22Rv1 (cell line): ENCODE measurements around the gene USP48.

Experiments used
- ZFX ChIP-seq: fragments of 450-650 bp; IDR thresholded peaks from 2 replicates; pipeline ENCODE4 v1.6.1; 2017; ENCODE audit warnings: antibody characterized with exemption, borderline replicate concordance
- TF ChIP-seq, protein P1 (sequence below): fragments of 450-650 bp; IDR thresholded peaks from 2 replicates; pipeline ENCODE4 v1.5.1; 2017; ENCODE audit warnings: mild to moderate bottlenecking

DNA sequence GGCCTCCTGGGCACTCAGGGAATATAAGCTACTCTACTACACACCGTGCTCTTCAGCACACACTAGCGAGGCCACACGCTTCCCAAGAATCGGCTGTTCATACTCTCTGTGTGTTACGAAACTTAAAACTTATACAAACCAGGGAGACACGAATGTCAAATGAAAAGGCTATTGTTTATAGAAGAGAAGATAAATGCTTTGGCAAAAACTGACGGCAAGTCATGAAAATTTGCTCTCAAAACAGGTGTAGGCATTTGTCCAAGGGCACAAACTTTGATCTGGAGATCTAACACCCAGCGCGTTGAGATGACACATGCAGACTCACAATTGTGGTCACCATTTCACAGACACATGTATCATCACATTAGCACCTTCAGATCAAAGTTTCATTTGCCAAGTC lies 46.1 kb downstream of the USP48 start:
- TF ChIP-seq ZFX, result no peak
- TF ChIP-seq, protein P1, sequence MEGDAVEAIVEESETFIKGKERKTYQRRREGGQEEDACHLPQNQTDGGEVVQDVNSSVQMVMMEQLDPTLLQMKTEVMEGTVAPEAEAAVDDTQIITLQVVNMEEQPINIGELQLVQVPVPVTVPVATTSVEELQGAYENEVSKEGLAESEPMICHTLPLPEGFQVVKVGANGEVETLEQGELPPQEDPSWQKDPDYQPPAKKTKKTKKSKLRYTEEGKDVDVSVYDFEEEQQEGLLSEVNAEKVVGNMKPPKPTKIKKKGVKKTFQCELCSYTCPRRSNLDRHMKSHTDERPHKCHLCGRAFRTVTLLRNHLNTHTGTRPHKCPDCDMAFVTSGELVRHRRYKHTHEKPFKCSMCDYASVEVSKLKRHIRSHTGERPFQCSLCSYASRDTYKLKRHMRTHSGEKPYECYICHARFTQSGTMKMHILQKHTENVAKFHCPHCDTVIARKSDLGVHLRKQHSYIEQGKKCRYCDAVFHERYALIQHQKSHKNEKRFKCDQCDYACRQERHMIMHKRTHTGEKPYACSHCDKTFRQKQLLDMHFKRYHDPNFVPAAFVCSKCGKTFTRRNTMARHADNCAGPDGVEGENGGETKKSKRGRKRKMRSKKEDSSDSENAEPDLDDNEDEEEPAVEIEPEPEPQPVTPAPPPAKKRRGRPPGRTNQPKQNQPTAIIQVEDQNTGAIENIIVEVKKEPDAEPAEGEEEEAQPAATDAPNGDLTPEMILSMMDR, result no peak
